HG02884 (cell line): ENCODE data around the gene AGR3.
"Not testable (repeated sequence)": the region's sequence is repeated elsewhere in the genome, so short reads cannot be mapped to it uniquely, and the experiment has no call there.

Experiments used
- ATAC-seq: cut with Tn5 transposase; IDR thresholded peaks from one replicate; pipeline ENCODE4 v1.9.1; 2021; ENCODE audit warnings: mild to moderate bottlenecking, moderate library complexity; ENCODE audit not compliant: unreplicated experiment

Gene AGR3

DNA sequence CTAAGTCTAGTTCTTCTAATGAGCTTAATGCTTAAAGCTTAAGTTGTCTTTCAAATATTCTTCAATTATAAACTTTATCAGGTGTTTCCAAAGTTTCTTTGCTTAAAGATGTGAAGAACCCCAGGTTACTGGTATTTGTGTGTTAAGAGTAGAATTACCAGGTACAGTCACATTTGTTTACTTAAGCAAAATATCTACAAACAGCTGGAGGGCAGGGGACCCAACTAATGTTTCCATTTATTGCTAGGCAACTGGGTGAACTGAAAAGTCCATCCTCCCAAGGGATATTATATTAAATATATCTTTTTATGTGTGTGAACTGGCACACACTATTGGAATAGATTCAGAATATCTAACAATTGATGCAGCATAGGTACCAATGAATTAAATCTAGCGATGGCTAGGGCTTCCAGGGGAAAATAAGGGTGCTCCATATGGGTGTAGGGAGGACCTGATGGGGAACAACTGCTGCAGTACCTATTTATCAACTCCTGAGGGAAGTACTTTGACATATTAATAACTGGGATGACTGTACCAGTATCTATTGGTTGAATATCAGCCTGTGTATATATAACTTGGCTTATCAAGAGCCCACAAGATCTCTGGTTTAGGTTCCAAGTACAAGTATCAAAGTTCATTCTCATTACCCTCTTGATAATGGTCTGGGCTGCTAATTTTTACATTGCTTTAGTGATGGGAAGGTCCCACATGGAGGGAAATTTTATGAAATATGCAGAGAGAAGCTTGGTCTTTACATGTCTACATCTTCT, 10.3 kb upstream of the AGR3 start:
- ATAC-seq: no peak

DNA sequence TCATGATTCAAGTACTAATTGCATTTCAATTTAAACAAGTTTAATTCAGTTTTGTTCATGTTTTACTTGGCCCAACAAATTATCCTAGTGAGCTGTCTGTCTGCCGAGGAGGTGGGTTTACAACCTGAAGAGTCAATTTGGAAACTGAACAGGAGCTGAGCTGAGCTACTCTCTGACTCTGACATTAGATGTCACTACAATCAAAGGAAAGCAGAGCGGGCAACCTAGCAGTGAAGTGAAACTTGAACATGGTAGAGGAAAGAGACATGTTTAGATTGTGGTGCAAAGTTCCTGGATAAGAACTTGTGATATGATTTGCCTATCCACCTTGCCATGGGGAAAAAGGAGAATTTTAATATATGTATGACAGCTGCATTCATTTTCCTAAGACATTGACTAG, 9.6 kb upstream of the AGR3 start:
- ATAC-seq: peak; percentile 75

- no peak for ATAC-seq
Observed at GRCh38 chr7:16889851-16890415, 8.2 kb upstream of the AGR3 start.

GRCh38 chr7:16889305-16889704, 7.5 kb upstream of the AGR3 start:
- ATAC-seq: no peak

- no peak for ATAC-seq
Observed at GRCh38 chr7:16883918-16884317, 2.1 kb upstream of the AGR3 start.

- ATAC-seq: no peak
Observed at GRCh38 chr7:16880554-16880953, 1.2 kb downstream of the AGR3 start.

- ATAC-seq: no peak
Observed at GRCh38 chr7:16879181-16879580, 2.6 kb downstream of the AGR3 start.

DNA sequence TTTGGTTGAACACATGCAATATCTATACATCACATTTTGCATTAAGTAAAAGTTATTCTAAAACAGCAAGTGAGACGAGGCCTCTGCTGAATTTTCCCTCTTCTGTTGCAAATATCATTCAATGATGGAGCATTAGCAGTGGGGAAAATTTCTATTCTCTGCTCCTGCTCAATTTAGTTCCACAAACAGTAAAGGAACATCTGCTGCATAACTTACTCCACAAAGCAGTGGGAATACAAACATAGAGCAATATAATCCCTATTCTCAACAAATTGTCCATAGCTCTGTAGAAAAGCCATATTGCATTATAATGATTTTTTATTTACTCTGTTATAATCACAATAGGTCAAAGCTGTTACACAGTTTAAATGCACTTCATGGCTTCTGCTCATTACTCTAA, 5.9 kb downstream of the AGR3 start:
- no peak for ATAC-seq

- no peak for ATAC-seq
Observed at GRCh38 chr7:16874066-16874465, 7.7 kb downstream of the AGR3 start.

- ATAC-seq: no peak
Observed at GRCh38 chr7:16867328-16867727, 14.5 kb downstream of the AGR3 start.

GRCh38 chr7:16853189-16853588, 28.6 kb downstream of the AGR3 start:
- ATAC-seq: not testable (repeated sequence)

DNA sequence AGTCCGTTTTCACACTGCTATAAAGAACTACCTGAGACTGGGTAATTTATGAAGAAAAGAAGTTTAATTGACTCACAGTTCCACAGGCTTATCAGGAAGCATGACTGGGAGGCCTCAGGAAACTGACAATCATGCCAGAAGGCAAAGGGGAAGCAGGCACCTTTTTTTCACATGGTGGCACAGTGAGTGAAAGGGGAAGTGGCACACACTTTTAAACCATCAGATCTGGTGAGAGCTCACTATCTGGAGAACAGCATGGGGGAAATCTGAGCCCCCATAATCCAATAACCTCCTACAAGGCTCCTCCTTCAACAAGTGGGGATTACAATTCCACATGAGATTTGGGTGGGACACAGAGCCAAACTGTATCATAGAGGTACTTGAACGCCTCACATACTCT, 30.0 kb downstream of the AGR3 start:
- no peak for ATAC-seq

DNA sequence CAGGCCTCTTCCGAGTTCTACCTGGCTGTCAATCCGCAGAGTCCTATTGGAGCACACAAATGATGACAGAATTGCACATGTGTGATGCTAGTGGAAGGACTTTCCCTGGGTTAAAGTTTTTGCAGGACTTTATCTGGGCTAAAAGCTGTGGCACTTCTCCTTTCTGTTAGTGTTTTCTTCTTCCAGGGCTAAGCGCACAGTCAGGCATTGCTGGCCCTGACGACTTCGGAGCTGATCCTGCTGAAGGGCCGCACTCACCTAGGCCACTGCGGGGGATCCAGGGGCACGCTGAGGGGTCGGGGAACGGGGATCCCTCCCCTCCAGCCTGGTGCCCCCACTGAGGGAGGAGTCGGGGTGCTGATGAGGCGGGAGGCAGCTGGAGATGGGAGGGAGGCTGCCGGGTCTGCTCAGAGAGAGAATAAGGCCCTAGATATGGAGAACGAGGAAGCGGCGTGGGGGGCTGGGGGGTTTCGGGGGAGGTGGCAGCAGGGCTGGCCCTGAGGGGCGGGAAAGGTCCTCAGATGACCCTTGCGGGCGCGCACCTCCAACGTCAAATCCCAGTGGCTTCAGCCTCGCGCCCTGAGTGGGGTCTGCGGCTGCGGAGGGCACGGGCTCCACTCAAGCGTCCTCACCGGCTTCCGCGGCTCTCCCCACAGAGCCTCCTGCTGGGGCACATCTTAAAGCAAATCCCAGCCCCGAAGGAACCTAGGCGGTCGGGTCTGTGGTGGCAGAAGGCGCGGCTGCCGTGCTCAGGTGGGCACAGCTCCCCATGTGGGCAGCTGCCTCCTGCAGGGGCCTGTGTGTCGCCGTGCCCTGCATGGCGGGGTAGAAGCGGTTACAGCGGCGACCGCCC, 30.9 kb downstream of the AGR3 start:
- ATAC-seq: no peak

DNA sequence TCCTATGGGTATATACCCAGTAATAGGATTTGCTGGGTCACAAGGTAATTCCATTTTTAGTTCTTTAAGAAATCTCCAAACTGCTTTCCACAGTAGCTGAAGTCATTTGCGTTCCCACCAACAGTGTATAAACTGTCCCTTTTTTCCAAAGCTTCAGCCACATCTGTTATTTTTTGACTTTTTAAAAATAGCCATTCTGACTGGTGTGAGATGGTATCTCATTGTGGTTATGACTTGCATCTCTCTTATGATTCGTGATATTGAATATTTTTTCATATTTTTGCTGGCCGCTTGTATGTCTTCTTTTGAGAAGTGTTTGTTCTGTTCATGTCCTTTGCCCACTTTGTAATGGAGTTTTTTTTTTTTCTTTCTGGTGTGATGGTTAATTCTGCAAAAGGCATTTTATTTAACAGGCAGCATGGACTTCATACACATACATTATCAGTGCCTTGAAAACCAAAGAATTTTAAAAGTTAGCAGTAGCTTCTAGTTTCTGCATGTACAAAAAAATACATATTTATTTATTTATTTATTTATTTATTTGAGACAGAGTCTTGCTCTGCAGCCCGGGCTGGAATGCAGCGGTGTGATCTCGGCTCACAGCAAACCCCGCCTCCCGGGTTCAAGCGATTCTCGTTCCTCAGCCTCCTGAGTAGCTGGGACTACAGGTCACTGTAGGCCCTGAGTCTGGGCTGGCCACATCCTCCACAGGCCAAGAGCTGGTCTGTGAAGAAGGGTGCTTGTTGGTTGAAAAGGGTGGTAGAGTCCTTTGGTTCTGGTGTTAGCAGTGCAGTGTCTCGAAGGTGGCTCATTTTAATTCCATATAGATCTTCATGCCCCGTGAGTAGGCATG, 32.3 kb downstream of the AGR3 start:
- no peak for ATAC-seq

DNA sequence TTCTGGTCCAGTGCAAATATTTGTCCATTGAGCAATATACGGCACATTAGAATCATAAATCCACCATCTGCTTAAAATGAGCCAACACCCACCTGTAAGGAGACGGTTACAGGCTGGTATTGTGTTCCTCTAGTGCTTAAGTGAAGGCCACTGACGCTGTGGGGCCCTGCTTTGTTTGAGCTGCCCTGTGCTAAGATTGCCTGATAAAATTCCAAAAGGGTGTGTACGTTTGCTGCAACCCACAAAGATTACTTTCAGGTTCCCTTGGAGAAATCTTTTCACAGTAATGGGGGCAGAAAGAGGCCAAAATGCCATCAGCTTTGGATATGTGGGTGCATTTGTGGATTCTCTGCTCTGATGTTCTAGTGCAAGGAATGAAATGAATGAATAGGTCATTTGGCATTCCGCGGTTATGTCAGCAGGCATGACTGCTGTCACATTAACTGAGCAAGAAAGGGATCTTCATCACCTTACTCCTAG, 34.4 kb downstream of the AGR3 start:
- no peak for ATAC-seq

GRCh38 chr7:16846601-16847165, 35.1 kb downstream of the AGR3 start:
- ATAC-seq: no peak

- no peak for ATAC-seq
Observed at GRCh38 chr7:16845746-16846145, 36.0 kb downstream of the AGR3 start.

DNA sequence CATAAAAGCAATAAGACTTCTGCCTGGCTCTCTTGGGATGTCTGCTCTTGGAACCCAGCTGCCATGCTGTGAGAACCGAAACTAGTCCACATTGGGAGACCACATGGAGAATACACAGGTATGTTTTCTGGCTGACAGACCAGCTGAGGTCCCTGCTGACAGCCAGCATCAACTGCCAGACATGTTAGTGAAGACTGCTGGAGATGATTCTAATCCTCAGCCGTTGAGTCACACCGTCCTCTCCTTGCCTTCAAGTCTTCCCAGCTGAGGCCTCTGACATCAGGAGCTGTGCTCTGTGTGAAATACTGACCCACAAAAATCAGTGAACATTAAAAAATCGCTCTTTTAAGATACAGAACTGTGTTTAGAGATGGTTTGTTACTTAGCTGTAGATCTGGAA, 40.1 kb downstream of the AGR3 start:
- ATAC-seq: no peak

GRCh38 chr7:16840094-16840493, 41.7 kb downstream of the AGR3 start:
- ATAC-seq: no peak

- ATAC-seq: no peak
Observed at GRCh38 chr7:16839646-16840045, 42.1 kb downstream of the AGR3 start.

DNA sequence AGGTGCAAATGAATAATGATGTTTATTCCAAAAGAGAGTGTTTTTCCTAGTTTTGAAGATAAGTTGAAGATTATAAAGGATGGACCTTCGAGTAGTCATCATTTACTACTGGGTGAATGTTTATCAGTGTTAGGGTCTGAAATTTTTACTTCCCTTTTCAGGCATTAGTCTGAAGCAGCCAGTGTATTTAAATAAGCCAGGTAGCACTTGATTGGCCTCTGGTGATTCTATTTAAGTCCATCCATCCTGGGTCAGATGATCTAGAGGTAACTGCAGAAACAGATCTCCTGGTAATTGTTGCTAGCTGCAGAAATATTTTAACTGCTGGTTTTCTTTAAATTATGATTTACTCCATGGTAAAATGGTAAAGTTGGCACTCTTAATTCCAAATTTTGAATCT, 42.9 kb downstream of the AGR3 start:
- ATAC-seq: no peak
